Glomerular endothelial cell (primary cell): ENCODE measurements around the gene ARHGEF18. TPM values are rescaled to one million over a fixed set of nuclear protein-coding genes. Genes with fewer than 3 reads are reported as not detected.

Experiments
- DNase-seq: peaks from one replicate; pipeline ENCODE4 v3.0.0-alpha.2; 2011; ENCODE audit warnings: low read depth, low spot score; ENCODE audit errors: extremely low read depth
- total RNA-seq: library from RNA; depleted of rRNA; stranded (reverse); fragments of >200 nt; gene quantifications from 2 replicates; pipeline ENCODE4 v1.2.3, GENCODE V29; 2015

Gene ARHGEF18
- total RNA-seq, 1 donor from 2014 or later: 53.2 TPM

DNA sequence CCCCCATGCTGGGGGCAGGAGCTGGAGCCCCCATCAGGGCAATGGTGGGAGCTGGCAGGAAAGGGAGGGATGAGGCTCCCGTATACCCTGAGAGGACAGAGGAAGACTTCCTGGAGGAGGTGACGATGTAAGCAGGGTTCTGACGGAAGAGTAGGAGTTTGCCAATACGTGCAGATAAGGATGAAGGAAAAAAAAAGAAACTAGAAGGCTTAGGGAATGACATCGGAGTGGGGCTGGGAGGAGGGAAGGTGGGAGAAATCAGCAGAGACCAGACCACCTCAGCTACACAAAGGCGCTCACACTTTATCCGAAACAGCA, 32.3 kb downstream of the ARHGEF18 start:
- no peak for DNase-seq

DNA sequence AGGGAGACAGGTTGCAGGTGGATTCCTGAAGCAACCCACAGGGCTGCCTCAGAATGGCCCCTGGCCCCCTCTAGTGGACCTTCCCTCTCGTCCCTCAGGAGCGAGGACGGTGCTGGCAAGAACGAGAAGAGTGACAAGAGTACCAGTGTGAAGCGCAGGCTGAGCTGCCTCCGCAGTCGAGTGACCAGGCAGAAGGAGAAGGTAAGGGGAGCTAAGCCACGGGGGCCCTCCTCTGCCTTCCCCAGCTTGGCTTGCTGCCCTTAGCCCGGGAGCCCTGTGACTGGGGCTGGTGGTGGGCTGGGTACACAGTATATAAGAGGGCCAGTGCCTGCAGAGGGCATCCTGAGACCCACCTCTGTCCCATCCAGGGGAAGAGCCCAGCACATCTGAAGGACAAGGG, 34.0 kb downstream of the ARHGEF18 start:
- DNase-seq: no peak

DNA sequence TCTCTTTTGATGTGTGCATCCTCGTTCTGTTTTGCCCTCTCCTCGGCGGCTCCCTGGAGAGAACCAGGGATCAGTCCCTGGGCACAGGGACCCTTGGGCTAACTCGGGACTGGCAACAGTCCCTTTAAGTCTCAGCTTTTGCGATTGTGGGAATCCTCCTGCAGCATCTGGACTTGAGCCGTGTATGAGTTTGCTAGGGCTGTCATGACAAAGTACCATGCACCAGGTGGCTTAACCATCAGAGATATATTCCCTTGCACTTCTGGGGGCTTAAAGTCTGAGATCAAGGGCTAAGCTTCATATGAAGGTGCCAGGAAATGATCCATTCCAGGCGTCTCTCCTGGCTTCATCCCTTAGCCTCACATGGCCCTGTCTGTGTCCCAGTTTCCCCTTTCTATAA, 34.5 kb downstream of the ARHGEF18 start:
- DNase-seq: no peak

DNA sequence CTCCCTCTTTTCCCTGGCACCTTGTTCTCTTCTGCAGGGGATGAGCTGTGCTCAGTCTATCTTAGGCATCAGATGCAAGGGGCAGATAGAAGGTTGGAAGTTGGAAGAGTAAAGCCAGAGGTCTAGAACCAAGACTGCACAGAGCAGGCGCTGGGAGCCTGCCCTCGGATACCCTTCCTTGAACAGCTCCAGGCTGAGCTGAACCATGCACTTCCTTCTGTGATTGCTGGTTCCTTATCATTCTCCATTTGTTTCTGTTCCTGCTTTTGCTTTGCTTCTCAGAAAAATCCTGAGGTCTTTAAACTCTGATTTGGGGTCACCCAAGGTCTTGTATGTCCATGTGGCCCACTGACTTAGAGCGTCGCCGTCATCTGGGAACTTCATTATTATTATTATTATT, 36.3 kb downstream of the ARHGEF18 start:
- no peak for DNase-seq

DNA sequence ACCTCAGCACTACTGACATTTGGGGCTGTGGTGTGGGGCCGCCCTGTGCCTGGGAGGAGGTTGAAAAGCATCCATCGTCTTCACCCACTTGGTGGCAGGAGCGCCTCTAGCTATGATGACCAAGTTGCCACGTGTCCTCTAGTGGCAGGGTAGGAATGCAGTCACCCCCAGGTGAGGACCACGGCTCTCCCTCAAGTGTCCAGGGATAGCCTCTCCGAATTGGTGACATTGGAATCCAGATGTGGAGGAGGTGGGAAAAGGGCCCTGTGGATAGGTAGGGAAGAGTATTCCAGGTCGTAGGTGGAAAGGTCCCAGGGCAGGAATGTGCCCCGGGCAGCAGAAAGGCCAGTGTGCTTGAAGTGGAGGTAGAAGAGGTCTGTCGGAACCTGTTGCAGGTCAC, 37.6 kb downstream of the ARHGEF18 start:
- no peak for DNase-seq

DNA sequence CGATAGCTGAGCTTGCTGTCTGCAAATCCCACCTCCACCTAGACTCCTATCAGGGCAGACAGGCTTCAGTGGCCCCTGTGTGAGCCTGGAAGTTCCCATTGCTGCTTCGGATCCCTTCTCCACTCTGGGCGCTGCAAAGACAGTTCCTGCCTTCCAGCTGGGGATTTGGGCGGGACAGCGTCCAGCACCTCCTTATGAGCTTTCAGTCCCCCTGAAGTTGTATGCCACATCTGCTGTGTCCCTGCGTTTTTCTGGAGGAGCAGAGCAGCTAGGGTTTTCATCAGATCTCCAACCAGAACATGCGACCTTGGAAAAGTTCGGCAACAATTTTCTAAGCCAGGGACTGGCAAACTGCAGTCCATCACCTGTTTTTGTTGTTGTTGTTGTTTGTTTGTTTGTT, 38.0 kb downstream of the ARHGEF18 start:
- no peak for DNase-seq

DNA sequence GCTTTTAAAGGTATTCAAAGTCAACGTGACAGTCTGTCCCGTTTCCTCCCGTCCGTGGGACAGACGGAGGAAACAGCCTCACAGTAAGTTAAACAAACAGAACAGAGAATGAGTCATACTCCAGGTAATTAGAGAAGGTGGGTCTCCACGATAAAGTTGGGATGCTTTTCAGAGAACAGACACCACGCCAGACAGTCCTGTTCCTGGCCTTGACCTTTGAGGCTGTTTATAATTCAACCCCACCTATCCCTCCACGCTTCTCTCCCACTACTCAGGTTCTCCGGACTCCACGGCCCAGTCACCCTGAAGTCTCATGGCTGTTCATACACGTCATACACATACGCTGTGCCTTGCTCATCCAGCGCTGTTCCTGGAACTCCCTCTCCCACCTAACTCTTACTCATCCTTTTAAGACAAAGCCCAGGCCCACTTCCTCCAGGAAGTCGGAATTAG, 42.5 kb downstream of the ARHGEF18 start:
- peak; percentile 54 for DNase-seq

DNA sequence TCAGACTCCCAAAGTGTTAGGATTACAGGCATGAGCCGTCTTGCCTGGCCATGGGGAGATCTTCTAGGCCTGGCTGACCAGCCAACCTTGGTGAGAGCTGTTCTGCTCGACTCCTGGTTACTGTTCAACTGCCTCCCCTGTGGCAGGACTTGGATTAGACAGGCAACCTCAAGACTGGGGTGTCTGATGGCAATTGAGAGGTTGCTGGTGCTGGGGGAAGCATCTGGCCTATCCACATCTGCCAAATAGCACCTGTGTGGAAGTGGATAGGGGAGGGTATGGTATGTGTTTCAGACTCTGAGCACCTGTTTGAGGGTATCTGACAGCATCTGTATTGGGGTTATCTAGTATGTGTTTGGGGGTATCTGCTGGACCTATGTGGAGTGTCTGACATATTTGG, 44.7 kb downstream of the ARHGEF18 start:
- no peak for DNase-seq

DNA sequence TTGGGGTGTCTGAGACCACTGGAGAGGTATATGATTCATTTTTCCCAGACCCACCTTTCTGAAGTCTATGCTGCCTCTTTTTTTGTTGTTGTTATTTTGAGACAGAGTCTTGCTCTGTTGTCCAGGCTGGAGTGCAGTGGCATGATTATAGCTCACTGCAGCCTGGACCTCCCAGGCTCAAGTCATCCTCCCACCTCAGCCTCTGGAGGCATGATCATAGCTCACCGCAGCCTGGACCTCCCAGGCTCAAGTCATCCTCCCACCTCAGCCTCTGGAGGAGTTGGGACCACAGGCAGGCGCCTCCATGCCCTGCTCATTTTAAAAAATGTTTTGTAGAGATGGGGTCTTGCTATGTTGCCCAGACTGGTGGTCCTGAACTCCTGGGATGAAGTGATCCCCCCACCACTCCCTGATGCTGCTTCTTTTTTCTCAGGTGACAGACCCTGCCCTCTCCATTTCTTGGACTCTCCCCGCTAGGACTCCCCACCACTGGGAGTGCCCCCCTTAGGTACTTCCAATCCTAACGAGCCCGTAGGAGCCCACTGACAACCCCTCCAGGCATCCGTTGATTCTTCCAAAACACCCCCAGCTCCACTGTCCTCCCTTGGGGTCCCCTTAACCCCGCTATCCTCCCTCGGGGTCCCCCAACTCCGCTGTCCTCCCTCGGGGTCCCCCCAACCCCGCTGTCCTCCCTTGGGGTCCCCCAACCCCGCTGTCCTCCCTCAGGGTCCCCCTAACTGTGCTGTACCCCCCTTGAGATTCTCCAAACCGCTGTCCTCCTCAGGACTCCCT, 45.4 kb downstream of the ARHGEF18 start:
- no peak for DNase-seq

DNA sequence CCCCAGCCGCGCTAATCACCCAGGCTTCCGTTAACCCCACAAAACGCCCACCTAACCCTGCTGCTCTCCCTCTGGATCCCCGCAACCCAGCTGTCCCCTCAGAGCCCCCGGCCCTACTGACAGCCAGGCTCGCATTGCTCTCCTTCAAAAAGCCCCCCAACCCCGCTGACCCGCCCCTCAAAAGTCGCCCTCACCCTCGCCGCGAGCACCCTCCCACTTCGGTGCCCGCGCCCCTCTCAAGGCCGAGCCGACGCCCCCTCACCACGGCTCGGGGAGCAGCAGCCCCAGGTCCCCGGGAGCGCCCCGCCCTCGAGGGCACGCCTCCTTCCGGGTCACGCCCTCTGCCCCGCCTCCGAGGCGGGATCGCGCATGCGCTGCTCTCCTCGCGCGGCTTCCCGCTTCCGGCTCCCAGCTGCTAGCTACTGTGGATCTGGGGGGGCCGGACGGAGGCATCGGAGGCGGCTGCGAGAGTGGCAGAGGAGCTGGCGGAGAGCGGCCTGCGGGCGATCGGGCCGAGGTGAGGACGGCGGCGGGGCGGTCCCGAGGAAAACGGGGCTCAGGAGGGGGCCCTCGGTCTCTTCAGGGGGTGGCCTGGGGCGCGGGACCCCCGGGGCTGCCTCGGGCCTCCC, 46.1 kb downstream of the ARHGEF18 start:
- DNase-seq: peak; percentile 27

DNA sequence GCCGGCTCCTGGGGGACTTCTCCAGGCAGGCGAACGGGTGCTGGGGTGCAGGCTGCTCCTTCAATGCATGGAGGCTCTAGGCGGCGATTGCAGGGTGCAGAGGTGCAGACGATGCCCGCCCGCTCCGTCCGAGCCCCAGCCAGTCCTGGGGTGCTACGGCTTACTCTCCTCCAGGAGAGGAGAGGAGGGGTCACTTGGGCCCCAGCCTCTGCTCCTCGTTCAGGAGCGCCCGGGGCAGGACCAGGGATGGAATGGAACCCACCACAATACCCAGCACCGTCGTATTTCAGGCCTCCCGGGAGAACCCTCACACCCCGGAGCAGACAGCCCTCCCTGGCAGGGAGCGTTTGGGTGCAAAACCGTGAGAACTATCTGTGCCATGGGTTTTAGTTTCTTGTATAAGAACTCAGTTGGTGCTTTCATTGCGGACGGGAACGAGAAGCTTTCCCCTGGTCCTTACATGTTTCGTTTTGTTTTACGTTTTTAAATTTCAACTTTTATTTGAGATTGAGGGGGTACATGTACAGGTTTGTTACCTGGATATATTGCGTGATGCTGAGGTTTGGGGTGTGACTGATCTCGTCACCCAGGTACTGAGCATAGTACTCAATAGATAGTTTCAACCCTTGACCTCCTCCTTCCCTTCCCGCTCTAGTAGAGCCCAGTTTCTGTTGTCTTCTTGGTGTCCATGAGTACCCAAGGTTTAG, 46.8 kb downstream of the ARHGEF18 start:
- no peak for DNase-seq

DNA sequence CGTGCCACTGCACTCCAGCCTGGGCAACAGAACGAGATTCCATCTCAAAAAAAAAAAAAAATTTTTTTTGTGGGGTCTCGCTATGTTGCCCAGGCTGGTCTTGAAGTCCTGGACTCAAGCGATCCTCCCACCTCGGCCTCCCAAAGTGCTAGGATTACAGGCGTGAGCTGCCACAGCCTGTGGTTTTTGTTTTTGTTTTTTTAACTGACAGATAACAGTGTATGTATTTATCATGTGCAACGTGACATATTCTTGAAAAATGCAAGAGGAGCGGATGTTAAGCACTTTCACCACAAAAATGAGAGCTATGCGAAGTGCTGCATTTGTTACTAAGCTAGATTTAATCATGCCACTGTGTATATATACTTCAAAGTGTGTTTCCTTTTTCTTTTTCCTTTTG, 49.0 kb downstream of the ARHGEF18 start:
- DNase-seq: no peak

Other genes with a start within 250 kb of the ARHGEF18 start
- gene INSR, start 54.5 kb upstream of the ARHGEF18 start, total RNA-seq: 26.6 and 134 TPM in 2 replicates
- gene PEX11G, start 140.1 kb downstream of the ARHGEF18 start, total RNA-seq: 2.7 and 4.1 TPM in 2 replicates
- 56.9 and 70.4 TPM in 2 replicates for gene ZNF358, start 167.2 kb downstream of the ARHGEF18 start, total RNA-seq
- gene MCOLN1, start 173.7 kb downstream of the ARHGEF18 start, total RNA-seq: 10.6 and 25.2 TPM in 2 replicates
- gene PNPLA6, start 186.8 kb downstream of the ARHGEF18 start, total RNA-seq: 176 and 230 TPM in 2 replicates
- 0.41 and 0.82 TPM in 2 replicates for gene CAMSAP3, start 246.9 kb downstream of the ARHGEF18 start, total RNA-seq